Ishikawa (cell line): ENCODE data around the gene PAQR3.

Experiments used
- EP300 ChIP-seq: IDR thresholded peaks from 2 replicates; pipeline ENCODE4 v1.6.1; 2012; ENCODE audit warnings: borderline replicate concordance
- MAX ChIP-seq: IDR thresholded peaks from 2 replicates; pipeline ENCODE4 v1.6.1; 2012
- RAD21 ChIP-seq: IDR thresholded peaks from 2 replicates; pipeline ENCODE4 v1.6.1; 2012; ENCODE audit warnings: low read depth
- TCF12 ChIP-seq: IDR thresholded peaks from 2 replicates; pipeline ENCODE4 v1.6.1; 2012; ENCODE audit warnings: low read depth
- USF1 ChIP-seq: IDR thresholded peaks from 2 replicates; pipeline ENCODE4 v1.6.1; 2012
- YY1 ChIP-seq: IDR thresholded peaks from 2 replicates; pipeline ENCODE4 v1.6.1; 2012; ENCODE audit warnings: low read depth

GRCh38 chr4:78987683-78988082 is 48.4 kb upstream of the PAQR3 start:
- TF ChIP-seq YY1 (no peak), EP300 (no peak), RAD21 (no peak), MAX (no peak), USF1 (no peak), TCF12 (no peak)
